ENCODE measurements around the gene SEMA6C.
A peak's percentile ranks its signal among the peaks of the same experiment; 100 is the strongest.

Gene SEMA6C

DNA sequence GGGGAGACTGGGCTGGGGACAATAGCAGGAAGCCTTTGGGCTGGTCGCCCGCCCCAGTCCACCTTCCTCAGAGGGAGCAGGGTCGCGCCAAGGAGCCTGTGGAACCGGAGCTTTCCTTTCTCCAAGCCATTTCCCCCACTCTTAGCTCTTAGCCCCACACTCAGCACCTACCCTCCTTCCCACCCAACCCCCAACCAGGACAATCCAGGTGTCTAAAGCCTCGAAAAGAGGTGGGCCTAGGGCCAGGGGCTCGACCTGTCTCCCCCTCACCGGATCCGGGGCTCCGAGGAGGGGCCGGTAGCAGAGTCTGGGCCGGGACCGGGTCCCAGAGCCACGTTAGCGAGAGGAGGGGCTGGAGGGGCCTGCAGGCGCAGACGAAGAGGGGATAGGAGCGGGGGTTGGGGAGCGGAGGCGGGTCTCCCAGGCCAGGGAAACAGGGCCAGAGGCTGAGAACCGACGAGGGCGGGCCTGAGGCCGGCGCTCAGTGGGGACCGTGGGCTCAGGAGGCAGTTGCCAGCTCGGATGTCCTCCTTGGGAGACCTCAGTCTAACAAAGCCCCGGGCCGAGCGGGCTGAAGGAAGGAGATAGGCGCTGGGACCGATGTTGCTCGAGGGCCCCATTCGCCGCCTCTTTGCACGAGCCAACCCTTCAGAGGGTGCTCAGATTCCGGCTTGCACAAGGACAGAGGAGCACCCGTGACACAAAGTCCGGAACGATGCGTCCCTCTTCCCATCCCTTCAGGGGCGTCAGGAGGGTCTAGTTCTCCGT lies 943 bp downstream of the SEMA6C start:
- no peak for TF ChIP-seq CTCF (IDR thresholded peaks at IDR 0.05; ENCODE audit: control insufficient read depth, extremely low read depth, insufficient read depth)
- no peak for DNase-seq (ENCODE audit: low read depth)
- peak overlapping the region; percentile 64 for H3K4me3 ChIP-seq (ENCODE audit: low read depth, low read length)

- H3K4me3 ChIP-seq (ENCODE audit: low read depth, low read length), result no peak overlapping the region
- no peak for DNase-seq (ENCODE audit: low read depth)
- TF ChIP-seq CTCF (IDR thresholded peaks at IDR 0.05; ENCODE audit: control insufficient read depth, extremely low read depth, insufficient read depth), result no peak
Measured at GRCh38 chr1:151144474-151145303, 1.7 kb downstream of the SEMA6C start.

DNA sequence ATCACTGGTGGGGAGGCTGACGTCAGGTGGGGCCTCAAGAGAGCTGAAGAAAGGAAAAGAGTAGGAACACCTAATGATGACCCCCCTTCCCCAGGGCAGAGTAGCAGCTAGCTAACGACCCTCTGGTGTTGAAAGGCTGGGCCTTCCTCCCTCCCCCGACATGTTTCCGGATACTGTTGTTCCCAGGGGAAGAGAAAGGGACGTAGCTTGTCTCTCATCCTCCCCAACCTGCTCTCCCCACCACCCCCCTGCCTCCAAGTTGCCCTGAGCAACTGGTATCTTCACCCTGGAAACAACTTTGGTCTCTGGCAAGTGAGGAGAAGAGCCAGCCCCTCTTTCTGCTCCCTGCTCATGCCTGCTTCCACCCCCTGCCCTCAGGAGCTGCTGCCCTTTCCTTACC lies 2.4 kb downstream of the SEMA6C start:
- TF ChIP-seq CTCF (IDR thresholded peaks at IDR 0.05; ENCODE audit: control insufficient read depth, extremely low read depth, insufficient read depth), result no peak
- no peak for DNase-seq (ENCODE audit: low read depth)
- H3K4me3 ChIP-seq (ENCODE audit: low read depth, low read length), result no peak overlapping the region

- DNase-seq (ENCODE audit: low read depth), result no peak
- TF ChIP-seq CTCF (IDR thresholded peaks at IDR 0.05; ENCODE audit: control insufficient read depth, extremely low read depth, insufficient read depth), result no peak
- H3K4me3 ChIP-seq (ENCODE audit: low read depth, low read length), result no peak overlapping the region
Measured at GRCh38 chr1:151143057-151143435, 3.4 kb downstream of the SEMA6C start.

- TF ChIP-seq CTCF (IDR thresholded peaks at IDR 0.05; ENCODE audit: control insufficient read depth, extremely low read depth, insufficient read depth), result no peak
- DNase-seq (ENCODE audit: low read depth), result no peak
- no peak overlapping the region for H3K4me3 ChIP-seq (ENCODE audit: low read depth, low read length)
Measured at GRCh38 chr1:151142411-151143056, 3.9 kb downstream of the SEMA6C start.

DNA sequence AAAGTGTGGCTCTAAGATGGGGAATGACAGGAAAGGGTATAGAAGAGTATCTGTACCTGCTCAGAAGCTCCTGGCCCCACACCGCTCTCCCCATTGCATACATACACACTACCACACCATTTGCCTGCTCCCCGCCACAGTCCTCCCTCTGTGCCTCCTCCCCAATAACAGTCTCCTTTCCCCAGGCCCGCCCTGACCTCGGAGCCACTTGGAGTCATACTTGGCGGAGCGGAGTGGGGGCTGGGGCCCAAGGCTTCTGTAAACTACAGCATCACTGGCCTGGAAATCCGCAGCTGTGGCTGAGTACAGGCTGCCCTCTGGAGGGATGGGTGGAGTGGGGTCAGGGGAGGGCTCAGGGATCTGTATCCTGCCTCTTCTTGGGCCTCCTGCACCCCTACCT lies 8.6 kb downstream of the SEMA6C start:
- no peak for DNase-seq (ENCODE audit: low read depth)
- TF ChIP-seq CTCF (IDR thresholded peaks at IDR 0.05; ENCODE audit: control insufficient read depth, extremely low read depth, insufficient read depth), result no peak
- no peak overlapping the region for H3K4me3 ChIP-seq (ENCODE audit: low read depth, low read length)
